RWPE2 (cell line): ENCODE measurements around the gene FAM53B.

Source experiments
- ATAC-seq: fragments of 200-7000 bp; cut with Tn5 transposase; 3 replicates; pipeline ENCODE4 v1.9.1; 2021; ENCODE audit warnings: low read depth
- DNase-seq: peaks from one replicate; pipeline ENCODE4 v3.0.0-alpha.2; 2020; ENCODE audit warnings: low spot score
- H3K27ac ChIP-seq: fragments of 450-650 bp; 2 replicates; pipeline ENCODE4 v1.5.1; 2017; ENCODE audit warnings: mild to moderate bottlenecking; ENCODE audit not compliant: poor library complexity, severe bottlenecking
- H3K27me3 ChIP-seq: fragments of 250-450 bp; sonication (Bioruptor Pico); 2 replicates; pipeline ENCODE4 v1.5.1; 2021; ENCODE audit warnings: mild to moderate bottlenecking, moderate library complexity; ENCODE audit not compliant: insufficient read depth, poor library complexity, severe bottlenecking
- H3K36me3 ChIP-seq: fragments of 250-450 bp; sonication (Bioruptor Pico); 2 replicates; pipeline ENCODE4 v1.5.1; 2020; ENCODE audit warnings: low read depth, mild to moderate bottlenecking, moderate library complexity
- H3K4me1 ChIP-seq: fragments of 250-450 bp; sonication (Bioruptor Pico); 2 replicates; pipeline ENCODE4 v1.5.1; 2021; ENCODE audit warnings: mild to moderate bottlenecking, moderate library complexity; ENCODE audit not compliant: insufficient read depth, poor library complexity, severe bottlenecking
- H3K4me3 ChIP-seq: fragments of 250-450 bp; sonication (Bioruptor Pico); 2 replicates; pipeline ENCODE4 v1.5.1; 2021; ENCODE audit warnings: mild to moderate bottlenecking, moderate library complexity; ENCODE audit not compliant: severe bottlenecking
- H3K9me3 ChIP-seq: fragments of 250-450 bp; sonication (Bioruptor Pico); 2 replicates; pipeline ENCODE4 v1.5.1; 2021; ENCODE audit warnings: mild to moderate bottlenecking, moderate library complexity; ENCODE audit not compliant: severe bottlenecking
- TF ChIP-seq, protein P1 (sequence below): fragments of 450-650 bp; IDR thresholded peaks from one replicate; pipeline ENCODE4 v1.5.1; 2017; ENCODE audit warnings: mild to moderate bottlenecking, moderate library complexity; ENCODE audit not compliant: poor library complexity, severe bottlenecking

Gene FAM53B

DNA sequence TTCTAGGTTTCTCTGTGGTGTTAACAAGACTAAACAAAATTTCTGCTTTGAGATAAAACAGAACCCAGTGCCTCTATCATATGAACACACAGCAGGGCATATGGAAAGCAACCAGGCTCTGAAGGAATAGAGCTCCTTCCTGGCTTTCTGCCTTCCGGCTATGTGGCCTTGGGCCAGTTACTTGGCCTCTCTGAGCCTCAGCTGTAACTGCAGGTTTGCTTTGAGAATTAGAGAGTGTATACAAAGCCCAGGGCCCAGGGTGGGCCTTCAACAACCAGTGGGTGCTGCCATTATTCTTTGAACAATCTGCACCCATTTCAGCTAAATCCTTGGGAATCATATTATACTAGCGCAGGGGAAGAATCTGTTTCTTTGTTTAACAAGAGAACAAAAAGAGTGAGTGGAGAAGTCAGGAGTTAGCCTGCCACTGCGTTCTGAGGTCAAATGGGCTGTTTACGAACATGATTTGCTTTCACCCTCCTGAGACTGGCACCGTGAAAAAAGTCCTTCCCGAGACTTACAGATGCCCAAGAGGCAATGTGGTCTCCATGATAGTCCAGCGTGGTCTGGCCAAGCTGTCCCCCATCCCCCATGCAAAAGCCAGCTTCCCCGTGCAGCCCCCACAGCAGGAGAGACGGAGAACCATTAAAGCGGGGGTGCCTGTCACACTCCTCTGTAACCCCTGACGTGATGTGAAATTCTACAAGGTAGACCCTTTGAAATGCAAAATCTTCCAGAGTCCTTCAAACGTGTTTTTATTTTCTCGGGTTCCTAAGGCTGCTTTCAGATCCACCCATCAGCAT, 4.9 kb downstream of the FAM53B start:
- TF ChIP-seq, protein P1, sequence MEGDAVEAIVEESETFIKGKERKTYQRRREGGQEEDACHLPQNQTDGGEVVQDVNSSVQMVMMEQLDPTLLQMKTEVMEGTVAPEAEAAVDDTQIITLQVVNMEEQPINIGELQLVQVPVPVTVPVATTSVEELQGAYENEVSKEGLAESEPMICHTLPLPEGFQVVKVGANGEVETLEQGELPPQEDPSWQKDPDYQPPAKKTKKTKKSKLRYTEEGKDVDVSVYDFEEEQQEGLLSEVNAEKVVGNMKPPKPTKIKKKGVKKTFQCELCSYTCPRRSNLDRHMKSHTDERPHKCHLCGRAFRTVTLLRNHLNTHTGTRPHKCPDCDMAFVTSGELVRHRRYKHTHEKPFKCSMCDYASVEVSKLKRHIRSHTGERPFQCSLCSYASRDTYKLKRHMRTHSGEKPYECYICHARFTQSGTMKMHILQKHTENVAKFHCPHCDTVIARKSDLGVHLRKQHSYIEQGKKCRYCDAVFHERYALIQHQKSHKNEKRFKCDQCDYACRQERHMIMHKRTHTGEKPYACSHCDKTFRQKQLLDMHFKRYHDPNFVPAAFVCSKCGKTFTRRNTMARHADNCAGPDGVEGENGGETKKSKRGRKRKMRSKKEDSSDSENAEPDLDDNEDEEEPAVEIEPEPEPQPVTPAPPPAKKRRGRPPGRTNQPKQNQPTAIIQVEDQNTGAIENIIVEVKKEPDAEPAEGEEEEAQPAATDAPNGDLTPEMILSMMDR = no peak
- Histone ChIP-seq H3K27me3 (no peaks in the 10 kb centered on the region), H3K36me3 (no peaks in the 10 kb centered on the region), H3K4me1 (peaks cover 36% of the 10 kb centered on the region), H3K4me3 (no peak overlapping the region), H3K9me3 (no peaks in the 10 kb centered on the region), H3K27ac (peak overlapping the region; percentile 85)
- no peak for DNase-seq
- ATAC-seq = no peak

DNA sequence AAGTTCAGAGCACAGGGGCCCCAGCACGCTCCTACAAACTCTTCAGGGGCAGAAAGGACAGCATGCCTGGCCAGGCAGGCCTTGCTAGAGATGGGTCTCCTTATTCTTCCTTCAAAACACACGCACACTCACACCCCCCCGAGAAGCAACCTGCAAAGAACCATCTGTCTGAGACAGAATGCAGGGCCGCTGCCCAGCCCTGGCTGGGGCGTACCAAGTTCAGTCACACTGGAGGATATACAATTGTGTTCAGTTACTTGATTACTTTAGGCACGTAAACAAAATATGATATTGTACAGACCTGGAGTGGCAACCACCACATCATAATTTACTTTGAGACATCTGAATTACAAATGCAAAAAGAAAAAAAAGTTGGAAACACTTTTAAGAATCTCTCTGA, 5.7 kb downstream of the FAM53B start:
- Histone ChIP-seq H3K36me3 (no peaks in the 10 kb centered on the region), H3K27me3 (no peaks in the 10 kb centered on the region), H3K9me3 (no peaks in the 10 kb centered on the region), H3K4me3 (no peak overlapping the region), H3K4me1 (peaks cover 36% of the 10 kb centered on the region), H3K27ac (no peak overlapping the region)
- ATAC-seq (no peak), DNase-seq (no peak)
- TF ChIP-seq, protein P1 = no peak

DNA sequence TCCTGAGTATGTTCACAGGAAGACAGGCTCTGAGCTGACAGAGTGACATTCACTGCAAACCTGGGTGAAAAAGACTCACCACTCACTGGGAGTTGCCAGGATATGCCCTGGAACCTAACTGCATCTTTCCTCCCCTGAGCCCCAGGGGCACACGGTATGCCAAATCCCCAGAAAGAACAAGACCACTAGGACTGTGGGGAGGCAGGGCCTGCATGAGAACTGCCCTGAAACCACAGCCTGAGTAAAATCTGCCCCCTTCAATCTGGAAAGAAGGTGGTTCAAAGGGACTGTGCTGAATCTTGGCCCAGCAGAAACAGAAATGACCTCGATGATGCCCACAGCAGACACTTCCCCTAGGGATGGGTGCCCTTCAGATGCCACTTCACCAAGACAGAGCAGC, 6.5 kb downstream of the FAM53B start:
- no peak overlapping the region for H3K4me3 ChIP-seq
- H3K27ac ChIP-seq = no peak overlapping the region
- no peaks in the 10 kb centered on the region for H3K27me3 ChIP-seq
- TF ChIP-seq, protein P1 = no peak
- peaks cover 36% of the 10 kb centered on the region for H3K4me1 ChIP-seq
- no peaks in the 10 kb centered on the region for H3K36me3 ChIP-seq
- ATAC-seq = no peak
- no peaks in the 10 kb centered on the region for H3K9me3 ChIP-seq
- no peak for DNase-seq

DNA sequence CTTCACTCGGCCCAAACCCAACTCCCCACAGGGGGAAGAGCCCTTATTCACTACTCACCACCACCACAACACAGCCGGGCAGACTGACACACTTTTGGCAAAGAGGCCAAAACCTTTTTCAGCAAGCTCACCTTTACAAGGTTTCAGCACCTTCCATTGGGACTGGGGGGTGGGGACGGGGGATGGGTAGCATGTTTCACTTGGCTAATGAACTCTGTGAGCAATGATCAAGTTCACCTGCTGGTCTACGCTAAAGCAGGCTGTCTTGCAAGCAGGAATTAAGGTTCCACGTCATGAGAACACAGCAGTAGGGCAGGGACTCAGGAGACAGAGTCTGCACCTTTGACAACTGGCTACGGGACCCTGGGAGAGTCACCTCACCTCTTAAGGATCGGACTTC, 7.0 kb downstream of the FAM53B start:
- no peaks in the 10 kb centered on the region for H3K9me3 ChIP-seq
- no peak overlapping the region for H3K4me3 ChIP-seq
- peaks cover 35% of the 10 kb centered on the region for H3K4me1 ChIP-seq
- TF ChIP-seq, protein P1 = no peak
- no peaks in the 10 kb centered on the region for H3K27me3 ChIP-seq
- no peaks in the 10 kb centered on the region for H3K36me3 ChIP-seq
- DNase-seq (no peak), ATAC-seq (no peak)
- H3K27ac ChIP-seq = no peak overlapping the region

DNA sequence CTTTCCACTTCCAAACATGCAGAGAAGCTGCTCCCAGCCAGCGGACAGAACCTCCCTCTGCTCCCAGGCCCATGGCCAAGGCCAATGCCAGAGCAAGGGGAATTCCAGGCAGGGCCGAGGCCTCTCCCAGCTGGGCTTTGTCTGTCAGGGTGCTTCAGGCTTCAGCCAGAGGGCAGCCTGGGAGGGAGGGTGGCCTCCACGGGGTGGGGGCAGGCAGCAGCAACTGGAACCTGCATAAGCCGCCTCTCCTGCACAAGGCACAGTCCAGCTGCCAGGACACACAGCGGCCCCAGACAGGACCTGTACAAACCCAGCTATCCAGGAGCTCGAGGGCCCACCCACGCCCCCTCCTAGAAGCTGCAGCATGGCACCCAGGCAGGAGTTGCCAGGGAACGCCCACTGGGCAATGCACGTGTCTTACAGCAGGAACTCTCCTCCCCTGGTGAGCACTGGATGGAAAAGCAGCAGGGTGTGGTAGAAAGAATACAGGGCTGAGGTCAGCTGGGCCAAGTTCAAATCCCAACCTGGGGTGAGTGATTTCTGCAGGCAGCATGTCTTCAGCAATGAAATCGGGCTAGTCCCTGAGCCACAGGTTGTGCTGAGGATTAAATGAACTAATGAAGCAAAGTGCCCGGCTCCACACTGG, 7.6 kb downstream of the FAM53B start:
- ATAC-seq = 0 out of 3 replicates have a peak, but pooled peaks have one; percentile 5
- TF ChIP-seq, protein P1 = no peak
- H3K27ac ChIP-seq = peak overlapping the region; percentile 5
- H3K9me3 ChIP-seq = no peaks in the 10 kb centered on the region
- peaks cover 29% of the 10 kb centered on the region for H3K4me1 ChIP-seq
- H3K27me3 ChIP-seq = no peaks in the 10 kb centered on the region
- H3K4me3 ChIP-seq = no peak overlapping the region
- H3K36me3 ChIP-seq = no peaks in the 10 kb centered on the region
- no peak for DNase-seq
